Choroid plexus epithelial cell (primary cell): ENCODE measurements around the gene GPR42.
"Not testable (repeated sequence)": the region's sequence is repeated elsewhere in the genome, so short reads cannot be mapped to it uniquely, and the experiment has no call there.

Source experiments
- DNase-seq: peaks from one replicate; pipeline ENCODE4 v3.0.0-alpha.2; 2010; ENCODE audit warnings: low read depth
- H3K4me3 ChIP-seq: 2 replicates; pipeline ENCODE4 v1.5.1; 2011; ENCODE audit warnings: low read depth, mild to moderate bottlenecking, control low read depth, low read length, moderate library complexity
- TF ChIP-seq, protein P1 (sequence below): conservative IDR thresholded peaks from 2 replicates; pipeline ENCODE4 v1.5.1; 2011; ENCODE audit warnings: low read depth, mild to moderate bottlenecking, control low read depth, inconsistent platforms, low read length, moderate library complexity

Gene GPR42

DNA sequence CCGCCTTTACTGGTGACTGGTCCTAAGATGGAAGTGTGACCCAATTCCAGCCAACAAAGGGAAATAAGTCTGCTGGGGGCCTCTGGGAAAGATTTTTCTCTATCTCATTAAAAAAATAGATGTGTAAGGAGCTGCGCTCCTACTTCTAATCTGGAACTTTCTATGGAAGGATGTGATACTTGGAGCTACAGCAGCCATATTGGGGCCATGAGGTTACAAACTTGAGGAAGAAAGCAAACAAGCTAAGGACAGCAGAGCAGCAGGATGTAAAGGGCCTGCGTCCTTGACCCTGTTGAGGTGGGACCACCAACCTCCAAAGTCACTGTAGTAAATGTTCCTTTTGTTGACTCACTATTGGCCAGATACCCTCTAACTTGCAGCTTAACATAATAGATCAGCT is 7.5 kb downstream of the GPR42 start:
- TF ChIP-seq, protein P1, sequence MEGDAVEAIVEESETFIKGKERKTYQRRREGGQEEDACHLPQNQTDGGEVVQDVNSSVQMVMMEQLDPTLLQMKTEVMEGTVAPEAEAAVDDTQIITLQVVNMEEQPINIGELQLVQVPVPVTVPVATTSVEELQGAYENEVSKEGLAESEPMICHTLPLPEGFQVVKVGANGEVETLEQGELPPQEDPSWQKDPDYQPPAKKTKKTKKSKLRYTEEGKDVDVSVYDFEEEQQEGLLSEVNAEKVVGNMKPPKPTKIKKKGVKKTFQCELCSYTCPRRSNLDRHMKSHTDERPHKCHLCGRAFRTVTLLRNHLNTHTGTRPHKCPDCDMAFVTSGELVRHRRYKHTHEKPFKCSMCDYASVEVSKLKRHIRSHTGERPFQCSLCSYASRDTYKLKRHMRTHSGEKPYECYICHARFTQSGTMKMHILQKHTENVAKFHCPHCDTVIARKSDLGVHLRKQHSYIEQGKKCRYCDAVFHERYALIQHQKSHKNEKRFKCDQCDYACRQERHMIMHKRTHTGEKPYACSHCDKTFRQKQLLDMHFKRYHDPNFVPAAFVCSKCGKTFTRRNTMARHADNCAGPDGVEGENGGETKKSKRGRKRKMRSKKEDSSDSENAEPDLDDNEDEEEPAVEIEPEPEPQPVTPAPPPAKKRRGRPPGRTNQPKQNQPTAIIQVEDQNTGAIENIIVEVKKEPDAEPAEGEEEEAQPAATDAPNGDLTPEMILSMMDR: no peak
- DNase-seq: no peak
- no peak overlapping the region for H3K4me3 ChIP-seq

DNA sequence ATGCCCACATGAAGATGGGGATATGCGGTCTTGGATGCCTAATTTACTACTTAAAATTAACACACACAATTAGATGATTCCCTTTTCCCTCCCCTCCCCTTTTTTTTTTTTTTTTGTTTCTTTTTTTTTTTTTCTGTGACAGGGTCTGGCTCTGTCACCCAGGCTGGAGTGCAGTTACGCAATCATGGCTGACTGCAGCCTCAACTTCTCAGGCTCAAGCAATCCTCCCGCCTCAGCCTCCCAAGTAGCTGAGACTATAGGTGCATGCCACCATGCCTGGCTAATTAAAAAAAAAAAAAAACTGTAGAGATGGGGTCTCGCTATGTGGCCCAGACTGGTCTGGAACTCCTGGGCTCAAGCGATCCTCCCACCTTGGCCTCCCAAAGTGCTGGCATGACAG is 8.7 kb downstream of the GPR42 start:
- DNase-seq, H3K4me3 ChIP-seq: not testable (repeated sequence)

DNA sequence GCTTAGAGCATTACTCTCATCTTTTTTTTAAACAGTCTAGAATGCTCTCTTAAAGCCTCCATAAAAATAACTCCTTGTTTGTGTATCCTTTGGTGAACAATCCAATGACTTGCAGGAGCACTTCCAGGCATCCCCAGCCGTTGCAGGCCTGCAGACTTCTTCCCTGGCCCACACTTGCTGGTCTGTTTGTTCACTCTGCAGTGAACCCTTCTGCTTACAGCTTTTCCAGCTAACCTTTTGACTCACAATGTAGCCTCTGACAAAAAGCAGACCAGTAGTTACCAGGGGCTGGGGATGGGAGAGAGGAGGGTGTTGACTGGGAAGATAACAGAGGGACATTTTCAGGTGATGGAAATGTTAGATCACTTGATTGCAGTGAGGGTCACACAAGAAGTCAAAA is 9.1 kb downstream of the GPR42 start:
- no peak for DNase-seq
- no peak overlapping the region for H3K4me3 ChIP-seq
- TF ChIP-seq, protein P1: no peak

DNA sequence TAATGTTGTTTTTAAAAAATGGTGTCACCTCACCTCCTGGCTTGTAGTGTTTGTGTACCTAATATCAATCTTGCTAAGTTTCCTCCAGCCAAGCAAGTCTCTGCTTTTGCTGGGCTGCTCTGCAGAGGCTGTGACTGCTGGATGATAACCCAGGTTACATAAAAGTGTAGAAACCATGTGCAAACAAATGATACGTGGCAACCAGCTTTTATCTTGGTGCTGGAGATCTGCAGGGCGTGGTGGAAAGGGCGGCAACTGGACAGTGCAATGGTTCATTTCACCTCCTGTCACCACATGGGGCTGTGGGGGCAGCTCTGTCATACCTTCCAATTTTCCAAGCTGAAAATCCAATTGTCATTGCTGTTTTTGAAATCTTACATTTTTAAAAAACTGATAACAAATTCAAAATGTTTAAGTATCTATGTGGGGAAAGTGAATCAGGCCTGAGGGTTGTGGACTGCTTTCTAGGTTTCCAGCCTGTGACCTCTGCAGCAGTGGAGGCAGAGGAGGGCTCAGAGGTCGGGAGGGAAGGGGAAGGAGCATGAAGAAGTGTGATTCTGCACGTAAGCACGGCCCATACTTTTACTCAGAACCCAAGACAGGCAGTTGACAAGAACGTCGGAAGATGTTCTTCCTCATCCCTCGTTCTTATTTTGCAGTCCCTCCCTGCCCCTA is 9.7 kb downstream of the GPR42 start:
- TF ChIP-seq, protein P1: no peak
- no peak overlapping the region for H3K4me3 ChIP-seq
- DNase-seq: no peak

DNA sequence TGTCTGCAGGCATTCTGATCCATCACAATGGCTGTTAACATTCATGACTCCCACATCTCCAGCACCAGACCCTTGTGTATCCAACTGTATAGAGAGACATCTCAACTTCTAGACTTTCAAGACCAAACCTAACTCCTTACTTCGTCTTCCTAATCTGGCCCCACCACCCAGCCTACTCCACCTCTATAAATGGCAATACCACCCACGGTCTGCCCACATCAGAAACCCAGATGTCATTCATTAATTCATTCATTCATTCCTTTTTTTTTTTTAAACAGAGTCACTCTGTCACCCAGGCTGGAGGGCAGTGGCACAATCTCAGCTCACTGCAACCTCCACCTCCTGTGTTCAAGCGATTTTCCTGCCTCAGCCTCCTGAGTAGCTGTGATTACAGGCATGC is 10.4 kb downstream of the GPR42 start:
- H3K4me3 ChIP-seq: no peak overlapping the region
- DNase-seq: no peak
- TF ChIP-seq, protein P1: no peak

DNA sequence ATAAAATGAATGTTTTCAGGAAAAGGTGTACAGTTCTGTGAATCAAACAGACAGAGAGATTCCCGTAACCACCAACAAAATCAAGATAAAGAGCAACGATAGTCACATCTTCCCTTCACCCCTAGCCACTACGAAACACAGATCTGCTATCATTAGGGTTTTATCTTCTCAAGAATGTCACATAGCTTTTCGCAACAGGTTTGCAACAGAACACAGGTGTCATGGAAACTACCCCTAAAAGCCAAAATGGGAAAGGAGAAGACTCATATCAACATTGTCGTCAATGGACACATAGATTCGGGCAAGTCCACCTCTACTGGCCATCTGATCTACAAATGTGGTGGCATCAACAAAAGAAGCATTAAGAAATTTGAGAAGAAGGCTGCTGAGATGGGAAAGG is 11.1 kb downstream of the GPR42 start:
- no peak overlapping the region for H3K4me3 ChIP-seq
- TF ChIP-seq, protein P1: no peak
- no peak for DNase-seq

DNA sequence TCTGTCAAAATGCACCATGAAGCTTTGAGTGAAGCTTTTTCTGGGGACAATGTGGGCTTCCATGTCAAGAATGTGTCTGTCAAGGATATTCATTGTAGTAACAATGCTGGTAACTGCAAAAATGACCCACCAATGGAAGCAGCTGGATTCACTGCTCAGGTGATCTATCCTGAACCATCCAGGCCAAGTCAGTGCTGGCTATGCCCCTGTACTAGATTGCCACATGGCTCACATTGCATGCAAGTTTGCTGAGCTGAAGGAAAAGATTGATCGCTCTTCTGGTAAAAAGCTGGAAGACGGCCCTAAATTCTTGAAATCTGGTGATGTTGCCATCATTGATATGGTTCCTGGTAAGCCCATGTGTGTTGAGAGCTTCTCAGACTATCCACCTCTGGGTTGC is 12.7 kb downstream of the GPR42 start:
- no peak for DNase-seq
- TF ChIP-seq, protein P1: no peak
- no peak overlapping the region for H3K4me3 ChIP-seq
